Esophagus muscularis mucosa (tissue), 4 donors: Measurements from ENCODE around the gene MLLT3.

Experiments
- EP300 ChIP-seq: sonication (generic); formaldehyde crosslinking; IDR thresholded peaks from one replicate; pipeline ENCODE4 v1.6.1; 2017; ENCODE audit warnings: antibody characterized with exemption
- POLR2A ChIP-seq: fragments of 450-650 bp; IDR thresholded peaks from one replicate; pipeline ENCODE4 v1.6.1; 2017; ENCODE audit warnings: antibody characterized with exemption, moderate library complexity, mild to moderate bottlenecking, low read depth
- TF ChIP-seq, protein P1 (sequence below), 3 experiments: fragments of 200-600 bp in 2 of 3; fragments of 450-650 bp in 1 of 3; sonication (generic) in 2 of 3; IDR thresholded peaks; one replicate each; pipeline ENCODE4 v1.5.1; 2017 to 2019; ENCODE audit warnings: antibody characterized with exemption in 3 of 3, mild to moderate bottlenecking in 2 of 3, moderate library complexity in 1 of 3

DNA sequence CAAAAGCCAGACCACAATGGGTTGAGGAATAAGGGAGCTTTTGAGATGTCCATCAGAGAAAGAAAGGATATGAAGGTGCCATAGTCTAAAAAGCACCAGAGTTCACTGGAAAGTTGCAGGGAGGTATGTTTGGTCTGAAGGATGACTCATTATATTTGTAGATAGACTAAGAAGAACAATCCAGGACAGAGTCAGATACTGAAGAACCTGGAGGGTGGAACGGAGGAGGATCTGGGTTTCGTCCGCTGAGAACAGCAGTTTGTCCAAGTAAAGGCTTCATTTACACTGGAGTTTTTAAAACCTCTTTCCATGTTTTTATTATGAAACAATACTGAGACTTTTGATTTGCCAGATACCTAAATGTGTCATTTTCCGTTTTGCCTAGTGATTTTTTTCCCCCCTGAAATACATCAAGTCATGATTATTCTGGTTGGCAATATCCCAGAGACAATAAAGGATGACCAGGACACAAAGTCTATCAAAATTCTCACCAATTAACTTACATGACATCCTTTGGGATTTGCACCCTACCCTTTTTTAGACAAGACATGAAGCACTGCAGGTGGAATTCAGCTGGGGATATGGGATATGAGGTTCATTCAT is 219.9 kb downstream of the MLLT3 start:
- TF ChIP-seq, protein P1, sequence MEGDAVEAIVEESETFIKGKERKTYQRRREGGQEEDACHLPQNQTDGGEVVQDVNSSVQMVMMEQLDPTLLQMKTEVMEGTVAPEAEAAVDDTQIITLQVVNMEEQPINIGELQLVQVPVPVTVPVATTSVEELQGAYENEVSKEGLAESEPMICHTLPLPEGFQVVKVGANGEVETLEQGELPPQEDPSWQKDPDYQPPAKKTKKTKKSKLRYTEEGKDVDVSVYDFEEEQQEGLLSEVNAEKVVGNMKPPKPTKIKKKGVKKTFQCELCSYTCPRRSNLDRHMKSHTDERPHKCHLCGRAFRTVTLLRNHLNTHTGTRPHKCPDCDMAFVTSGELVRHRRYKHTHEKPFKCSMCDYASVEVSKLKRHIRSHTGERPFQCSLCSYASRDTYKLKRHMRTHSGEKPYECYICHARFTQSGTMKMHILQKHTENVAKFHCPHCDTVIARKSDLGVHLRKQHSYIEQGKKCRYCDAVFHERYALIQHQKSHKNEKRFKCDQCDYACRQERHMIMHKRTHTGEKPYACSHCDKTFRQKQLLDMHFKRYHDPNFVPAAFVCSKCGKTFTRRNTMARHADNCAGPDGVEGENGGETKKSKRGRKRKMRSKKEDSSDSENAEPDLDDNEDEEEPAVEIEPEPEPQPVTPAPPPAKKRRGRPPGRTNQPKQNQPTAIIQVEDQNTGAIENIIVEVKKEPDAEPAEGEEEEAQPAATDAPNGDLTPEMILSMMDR (IDR thresholded peaks at IDR 0.05), result no peak
- no peak for TF ChIP-seq EP300
- no peak for TF ChIP-seq POLR2A
